NCI-H2196 (cell line): ENCODE data around the gene LRCH1.

Source experiments
- DNase-seq: peaks from one replicate; lab custom pipeline; 2025; ENCODE audit not compliant: unreplicated experiment; lab: John Stamatoyannopoulos, UW

Gene LRCH1

DNA sequence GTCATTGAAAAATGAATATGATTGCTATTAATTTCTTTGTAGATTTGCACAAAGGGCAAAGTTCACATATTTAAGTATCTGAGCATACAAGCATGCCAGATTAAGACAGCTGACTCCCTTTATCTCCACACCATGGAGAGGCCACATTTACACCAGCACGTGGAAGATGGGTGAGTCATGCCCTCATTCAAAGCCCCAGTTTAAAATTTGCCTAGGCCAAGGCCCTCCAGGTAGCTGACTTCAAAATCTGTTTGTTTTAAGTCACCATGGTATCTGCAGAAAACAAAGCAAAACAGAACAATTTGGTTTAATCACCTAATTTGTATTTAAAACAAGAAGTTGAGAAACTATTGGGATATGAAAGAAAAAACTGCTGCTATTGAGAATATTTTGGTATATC, 134.8 kb downstream of the LRCH1 start:
- no peak for DNase-seq

DNA sequence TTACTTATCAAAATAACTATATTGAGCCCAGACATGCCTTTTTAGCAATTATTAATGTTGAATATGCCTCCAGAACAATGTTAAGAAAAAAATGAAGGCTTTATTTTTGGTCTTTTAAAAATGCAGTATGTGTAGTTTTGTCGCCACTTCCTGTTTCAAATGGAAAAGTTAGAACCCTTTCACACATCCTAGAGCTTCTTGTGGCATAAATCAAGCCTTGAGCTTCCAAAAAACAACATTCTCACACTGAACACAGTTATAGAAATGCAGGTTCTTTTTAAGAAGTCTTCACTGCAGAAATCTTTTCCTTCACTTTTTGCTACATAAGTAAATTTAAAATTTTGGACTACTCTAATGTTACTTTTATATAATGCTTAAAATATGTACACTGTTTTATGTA, 135.3 kb downstream of the LRCH1 start:
- DNase-seq: no peak

DNA sequence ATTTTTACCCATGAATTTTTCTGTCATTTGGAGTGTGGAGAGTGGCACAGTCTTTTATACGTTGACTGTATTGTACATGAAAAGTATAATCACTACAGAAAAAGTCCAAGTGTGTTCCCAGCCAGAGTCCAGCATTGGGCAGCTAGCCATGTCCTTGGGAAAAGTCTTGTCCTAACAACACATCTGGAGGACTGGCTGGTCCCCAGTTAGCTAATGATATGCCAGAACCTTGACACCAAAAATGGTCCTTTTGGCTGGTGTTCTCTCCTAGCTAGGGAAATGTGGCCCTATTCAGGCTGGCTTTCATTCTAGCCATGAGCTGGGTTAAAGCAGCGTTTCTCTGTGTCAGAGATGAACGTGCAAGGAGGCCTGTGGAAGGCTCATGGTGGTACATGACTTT, 145.0 kb downstream of the LRCH1 start:
- DNase-seq: no peak

DNA sequence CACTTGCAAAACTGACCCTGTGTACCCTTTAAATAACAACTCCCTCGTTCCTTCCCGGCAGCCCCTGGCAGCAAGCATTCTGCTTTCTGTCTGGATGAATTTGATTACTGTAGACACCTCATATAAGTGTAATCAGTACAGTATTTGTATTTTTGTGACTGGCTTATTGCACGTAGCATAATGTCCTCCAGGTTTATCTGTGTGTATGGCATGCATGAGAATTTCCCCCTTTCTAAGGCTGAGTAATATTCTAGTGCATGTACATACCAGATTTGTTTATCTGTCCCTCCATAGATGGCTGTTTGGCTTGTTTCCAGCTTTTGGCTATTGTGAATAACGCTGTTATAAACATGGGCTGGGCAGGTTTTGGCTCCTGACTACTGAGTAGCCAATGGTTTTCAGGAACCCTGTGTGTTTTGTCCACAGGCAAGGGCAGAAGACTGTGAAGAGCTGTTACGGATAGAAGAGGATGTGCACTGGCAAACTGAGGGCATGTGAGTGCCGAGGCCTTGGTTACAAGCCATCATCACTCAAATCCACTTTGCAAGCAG, 146.0 kb downstream of the LRCH1 start:
- no peak for DNase-seq

DNA sequence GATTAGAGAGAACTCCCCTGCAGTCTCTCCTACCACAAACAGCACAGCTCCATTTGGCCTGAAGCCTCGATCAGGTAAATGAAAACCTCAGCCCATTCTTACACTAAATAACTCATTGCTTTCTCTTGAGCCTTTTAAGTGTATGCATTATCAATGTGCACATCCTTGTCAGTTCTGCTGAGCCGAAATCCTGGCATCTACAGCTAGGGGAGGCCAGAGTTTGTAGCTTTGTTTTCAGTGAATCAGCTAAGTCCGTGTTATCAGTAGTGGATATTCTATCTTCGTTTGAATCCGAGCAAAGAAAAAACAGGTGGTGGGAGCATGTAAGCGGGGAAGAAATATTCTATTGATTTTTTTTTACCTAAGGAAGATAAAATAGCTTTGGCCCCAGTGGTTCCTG, 159.6 kb downstream of the LRCH1 start:
- DNase-seq: no peak

DNA sequence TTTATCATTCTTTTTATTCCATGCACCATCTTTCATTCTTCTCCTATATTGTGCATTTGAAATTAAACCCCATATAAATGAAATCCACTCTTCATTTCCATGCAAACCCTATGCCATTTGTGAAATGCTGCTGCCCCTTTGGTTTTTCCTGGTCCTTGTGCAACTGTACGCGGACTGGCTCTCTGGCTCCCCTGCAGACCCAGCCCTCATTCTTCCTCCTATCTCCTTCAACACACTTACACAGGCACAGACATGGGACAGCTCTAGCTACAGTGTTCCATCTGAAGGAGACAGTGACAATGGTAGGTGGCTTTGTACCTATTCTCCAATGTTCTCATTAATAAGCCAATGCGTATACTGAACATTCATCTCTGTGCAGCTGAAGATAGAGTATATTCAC, 162.4 kb downstream of the LRCH1 start:
- no peak for DNase-seq

DNA sequence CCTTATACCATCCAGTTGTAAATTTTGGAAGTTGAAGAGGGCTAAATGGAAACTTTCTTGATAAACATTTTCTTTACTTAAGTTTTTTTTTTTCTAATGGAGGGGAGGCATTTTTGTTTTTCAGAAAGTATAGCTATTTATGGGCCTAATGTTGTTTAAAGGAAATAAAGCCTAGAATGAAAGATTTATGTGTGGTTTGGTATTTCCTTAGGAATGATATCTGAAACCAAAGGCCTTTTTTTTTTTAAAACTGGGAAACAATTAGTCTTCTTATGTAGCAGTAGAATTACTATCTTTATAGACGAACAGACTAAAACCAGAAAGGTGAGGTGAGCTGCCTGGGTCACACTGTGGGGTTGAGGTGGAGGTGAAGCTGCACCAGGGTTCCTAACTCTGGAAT, 163.9 kb downstream of the LRCH1 start:
- DNase-seq: no peak

DNA sequence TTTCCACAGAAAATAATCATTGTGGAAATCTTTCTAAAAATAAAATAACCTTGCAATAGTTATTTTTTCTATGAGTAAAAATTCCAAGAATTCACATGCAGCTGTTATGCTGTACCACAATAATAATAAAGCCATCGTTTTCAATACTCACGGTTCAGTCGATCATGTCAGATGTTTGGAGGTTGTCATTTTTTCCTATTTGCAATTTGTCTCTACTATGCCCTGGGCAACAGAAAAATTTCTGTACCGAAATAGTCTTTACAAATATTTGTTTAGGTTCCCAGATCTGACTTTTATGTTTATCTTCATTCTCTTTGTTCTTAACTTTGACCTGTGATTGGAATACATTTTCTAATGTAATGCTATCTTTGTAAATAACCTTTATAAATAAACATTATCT, 164.3 kb downstream of the LRCH1 start:
- no peak for DNase-seq

DNA sequence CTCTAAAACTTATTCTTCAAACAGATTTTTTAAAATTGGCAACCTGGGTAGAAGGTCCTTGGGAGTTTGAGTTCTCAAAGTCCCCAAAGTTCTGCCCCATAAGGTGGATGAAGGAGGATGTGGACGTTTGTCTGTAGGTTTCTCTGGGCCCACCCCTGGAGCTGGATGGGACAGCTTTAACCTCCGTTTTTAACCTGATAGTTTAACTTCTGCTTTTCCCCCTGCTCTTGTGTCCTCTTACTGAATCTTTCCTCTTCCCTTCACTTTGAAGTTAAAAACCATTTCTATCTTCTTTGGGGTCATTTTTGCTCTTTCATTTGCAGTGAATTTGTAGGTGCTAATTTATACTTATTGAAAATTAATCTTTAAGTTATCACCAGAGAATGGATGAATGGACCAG, 164.9 kb downstream of the LRCH1 start:
- DNase-seq: no peak

DNA sequence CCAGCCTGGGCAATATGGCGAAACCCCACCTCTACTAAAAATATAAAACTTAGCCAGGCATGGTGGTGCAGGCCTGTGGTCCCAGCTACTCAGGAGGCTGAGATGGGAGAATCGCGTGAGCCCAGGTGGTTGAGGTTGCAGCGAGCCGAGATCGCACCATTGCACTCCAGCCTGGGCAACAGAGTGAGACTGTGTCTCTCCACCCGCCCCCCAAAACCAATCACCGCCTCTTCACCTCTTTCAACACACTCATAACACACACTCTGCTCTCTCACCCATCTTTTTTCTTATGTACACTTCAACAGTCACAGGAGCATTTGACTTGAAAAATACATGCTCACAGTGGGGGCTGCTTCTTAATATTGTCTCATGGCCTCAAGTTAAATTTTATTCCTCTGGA, 167.2 kb downstream of the LRCH1 start:
- DNase-seq: no peak

DNA sequence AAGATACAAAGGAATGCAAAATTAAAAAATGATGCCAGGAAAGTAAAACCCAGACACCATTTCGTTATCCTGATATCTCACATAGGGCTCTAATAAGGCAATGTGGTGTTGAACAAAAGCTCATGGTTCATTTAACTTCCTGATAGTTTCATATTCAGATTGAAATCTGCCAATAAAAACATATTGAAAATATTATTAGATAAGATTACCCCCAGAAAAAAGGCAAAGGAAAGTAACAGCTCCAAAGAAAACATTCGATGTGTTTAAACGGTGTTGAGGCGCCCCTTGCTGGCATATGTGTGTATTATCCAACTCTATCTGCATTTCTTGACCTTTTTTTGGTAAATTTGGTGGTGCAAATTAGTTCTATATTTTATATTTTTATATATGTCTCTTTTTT, 168.1 kb downstream of the LRCH1 start:
- DNase-seq: peak; percentile 5

DNA sequence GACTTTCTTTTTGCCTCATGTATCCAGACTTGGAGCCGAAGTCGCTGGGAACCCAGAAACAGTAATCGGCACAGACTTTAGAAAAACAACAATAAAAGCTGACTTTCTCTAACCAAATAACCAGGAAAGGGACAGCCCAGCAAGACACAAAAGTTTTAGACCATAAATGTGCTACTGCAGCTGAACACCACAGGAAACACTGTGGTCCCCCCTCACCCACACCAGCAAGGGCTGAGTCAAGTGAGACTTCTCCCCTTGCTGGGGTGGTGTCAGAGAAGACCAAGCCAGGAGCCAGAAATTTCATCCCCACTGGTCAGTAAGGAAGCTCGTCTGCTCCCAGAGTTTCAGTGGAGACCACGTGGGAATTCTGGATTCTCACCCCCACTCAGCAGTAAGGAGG, 173.4 kb downstream of the LRCH1 start:
- DNase-seq: no peak

DNA sequence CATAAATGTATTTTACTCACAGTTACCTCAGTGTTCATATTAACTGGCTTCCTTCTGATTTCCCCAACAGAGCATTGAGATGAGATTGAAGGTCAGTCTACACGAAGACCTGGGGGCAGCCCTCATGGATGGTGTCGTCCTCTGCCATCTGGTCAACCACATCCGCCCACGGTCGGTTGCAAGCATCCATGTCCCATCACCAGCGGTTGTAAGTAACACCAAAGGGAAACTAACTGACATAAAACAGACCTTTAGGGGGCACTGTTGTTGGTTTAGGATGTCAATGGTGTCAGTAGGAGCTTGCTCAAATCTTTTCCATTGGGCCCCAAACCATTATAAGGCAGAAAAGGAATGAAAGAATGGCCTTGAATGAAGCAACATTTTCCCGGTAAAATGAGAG, 175.8 kb downstream of the LRCH1 start:
- no peak for DNase-seq

DNA sequence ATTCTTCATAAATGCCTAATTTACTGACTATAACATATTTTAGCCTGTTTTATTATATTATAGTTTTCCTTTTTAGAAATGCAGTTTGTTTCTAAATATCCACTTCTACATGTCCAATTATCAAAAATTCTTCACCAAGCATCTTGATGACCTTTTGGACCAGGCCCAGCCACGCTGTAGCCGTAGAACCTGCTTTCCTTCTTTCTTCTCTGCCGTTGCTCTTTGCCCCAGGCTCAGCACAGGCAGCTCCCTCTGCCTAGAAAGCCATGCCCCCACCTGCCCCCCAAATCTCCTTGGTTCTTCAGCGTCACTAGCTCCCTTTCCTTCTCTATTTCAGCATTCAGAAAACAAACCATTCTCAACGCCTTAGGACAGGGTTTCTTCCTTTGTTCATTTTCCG, 178.6 kb downstream of the LRCH1 start:
- no peak for DNase-seq

DNA sequence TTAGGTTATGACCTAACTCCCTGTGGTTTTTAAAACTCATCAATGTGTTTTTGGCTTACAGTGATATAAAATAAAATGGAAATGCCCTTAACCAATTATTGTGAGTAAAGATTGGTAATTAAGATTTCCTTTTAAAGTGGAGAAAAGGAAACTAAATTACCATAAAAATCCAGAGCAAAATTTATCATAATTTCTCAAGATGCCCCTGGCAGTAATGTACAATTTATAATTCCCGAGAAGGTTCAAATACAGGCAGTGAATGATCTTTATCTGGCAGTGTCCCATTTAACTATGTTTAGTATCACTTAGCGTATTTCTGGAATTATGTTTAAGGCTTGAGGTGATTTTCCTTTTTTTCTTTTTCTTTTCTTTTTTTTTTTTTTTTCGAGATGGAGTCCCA, 182.5 kb downstream of the LRCH1 start:
- no peak for DNase-seq

DNA sequence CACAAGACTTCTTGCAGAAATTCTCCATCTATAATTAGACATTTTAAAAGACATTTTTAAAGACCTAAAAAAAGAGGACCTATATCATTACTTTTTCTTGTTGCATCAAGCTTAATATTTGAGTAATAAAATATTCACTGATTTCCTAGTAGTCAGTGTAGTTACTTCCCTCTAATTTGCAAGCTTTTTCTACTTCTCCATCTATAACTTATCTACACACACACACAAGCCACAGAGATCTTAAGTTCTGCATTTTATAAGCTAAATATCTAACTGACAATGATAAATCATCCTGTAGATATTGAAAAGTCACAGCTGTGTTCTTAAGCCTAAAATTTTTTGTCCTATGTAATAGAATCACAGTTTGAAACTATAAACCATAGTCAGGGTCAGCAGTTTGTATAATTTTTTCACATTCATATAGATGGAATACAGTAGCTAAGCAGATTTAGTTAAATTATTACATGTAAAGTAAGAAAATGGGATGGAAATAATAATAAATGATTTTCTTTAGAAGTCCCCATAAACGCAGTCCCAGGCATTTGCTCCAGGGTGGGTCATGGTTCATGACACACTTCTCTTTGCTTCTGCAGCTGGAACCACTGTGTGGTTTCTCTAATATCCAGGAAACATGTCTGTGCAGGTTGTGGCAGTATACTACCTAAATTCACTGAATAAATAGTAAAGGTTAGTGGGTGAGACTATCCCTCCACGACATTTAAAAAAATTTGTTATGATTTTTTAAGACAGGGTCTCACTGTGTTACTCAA, 183.8 kb downstream of the LRCH1 start:
- no peak for DNase-seq

DNA sequence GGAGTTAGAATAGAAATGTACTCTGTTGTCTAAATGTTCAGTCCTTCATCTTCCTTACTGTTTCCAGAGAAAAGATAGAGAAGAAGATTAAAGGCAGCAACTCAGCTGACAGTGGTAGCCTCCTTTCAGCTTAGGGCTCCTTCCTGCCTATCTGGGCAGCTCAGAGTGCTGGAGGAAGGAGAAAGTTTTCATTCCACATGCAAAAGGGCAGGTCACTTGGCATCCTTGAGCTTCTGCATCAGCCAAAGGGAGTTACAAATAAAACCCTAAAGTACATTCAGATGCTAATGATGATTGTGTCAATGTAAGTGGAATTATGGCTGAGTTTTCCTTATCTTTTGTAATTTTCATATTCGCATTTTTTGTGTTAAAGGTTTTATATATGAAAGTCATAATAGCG, 185.1 kb downstream of the LRCH1 start:
- no peak for DNase-seq

DNA sequence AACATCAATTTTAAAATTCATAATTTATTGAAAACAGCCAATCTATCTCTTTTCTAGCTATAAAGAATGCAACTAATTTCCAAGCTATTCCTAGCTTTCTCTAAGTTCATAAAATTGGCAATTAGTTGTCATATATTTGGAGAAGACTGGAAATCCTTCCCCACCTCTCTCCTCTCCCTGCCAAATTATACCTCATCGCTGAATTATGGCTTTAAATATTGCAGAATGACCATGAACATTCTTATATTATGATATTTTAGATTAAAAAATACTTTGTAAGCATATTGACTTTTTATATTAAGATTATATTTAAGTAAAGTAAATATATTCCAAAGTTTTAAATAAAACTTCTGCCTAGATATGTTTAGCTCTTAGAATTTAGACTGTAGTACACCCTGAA, 185.8 kb downstream of the LRCH1 start:
- no peak for DNase-seq

DNA sequence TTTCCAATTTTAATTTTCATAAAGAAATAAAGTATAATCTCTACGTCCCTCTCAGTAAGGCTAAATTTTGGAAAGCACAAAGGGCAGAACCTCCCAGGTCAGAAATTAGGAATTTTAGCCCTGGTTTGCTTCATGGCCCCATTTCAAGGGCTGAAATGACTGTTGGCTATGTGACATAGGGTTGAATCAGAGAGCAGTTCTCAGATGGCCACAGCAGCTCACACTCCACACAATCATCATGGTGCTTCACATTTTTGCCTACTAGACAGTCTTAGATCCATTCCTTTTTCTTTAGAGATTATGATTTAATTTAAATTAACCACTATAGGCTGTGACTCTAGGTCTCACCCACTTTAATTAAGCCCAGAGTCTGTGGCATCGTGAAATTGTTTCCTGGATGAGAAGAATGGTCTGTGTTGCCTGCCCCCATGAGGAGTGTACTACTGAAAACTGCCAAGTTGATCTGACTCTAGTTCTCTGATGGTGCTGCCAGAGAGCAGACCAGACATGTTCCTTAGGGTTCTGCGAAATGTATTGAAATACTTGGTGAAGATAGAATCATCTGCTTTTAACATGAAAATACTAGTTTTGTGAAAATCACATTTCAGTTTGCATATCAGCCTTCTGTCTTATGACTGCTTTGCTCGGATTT, 186.6 kb downstream of the LRCH1 start:
- no peak for DNase-seq

DNA sequence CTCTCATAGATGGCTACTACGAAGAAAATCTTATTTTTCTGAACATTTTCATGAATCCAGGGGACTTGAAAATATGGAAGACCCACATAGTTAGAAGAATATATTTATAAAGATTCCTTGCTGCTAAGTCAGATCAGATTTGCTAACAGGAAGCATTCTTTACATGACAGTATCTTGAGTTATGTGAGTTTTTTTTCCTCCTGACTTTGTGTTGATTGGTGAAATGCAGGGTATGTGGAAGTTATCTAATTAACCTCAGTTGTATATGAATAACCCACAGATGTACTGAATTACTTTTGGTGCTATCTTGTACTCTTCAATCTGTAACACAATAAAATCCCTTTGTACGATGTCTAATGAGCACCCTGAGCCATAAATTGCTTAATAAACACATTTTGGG, 190.2 kb downstream of the LRCH1 start:
- DNase-seq: no peak

DNA sequence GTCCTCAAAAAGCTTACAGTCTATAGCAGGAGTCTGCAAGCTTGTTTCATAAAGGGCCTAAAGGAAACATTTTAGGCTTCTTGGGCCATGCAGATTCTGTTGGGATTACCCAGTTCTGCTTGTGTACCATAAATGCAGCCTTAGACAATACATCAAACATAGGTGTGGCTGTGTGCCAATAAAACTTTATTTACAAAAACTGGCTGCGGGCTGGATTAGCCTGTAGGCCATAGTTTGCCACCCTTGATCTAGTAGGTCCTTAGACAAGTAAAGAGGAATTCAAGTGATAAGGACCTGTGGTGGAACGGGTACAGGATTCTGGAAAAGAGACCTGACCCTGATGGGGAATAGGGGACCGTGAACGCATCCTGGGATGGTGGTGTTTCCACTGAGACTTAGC, 192.1 kb downstream of the LRCH1 start:
- no peak for DNase-seq

DNA sequence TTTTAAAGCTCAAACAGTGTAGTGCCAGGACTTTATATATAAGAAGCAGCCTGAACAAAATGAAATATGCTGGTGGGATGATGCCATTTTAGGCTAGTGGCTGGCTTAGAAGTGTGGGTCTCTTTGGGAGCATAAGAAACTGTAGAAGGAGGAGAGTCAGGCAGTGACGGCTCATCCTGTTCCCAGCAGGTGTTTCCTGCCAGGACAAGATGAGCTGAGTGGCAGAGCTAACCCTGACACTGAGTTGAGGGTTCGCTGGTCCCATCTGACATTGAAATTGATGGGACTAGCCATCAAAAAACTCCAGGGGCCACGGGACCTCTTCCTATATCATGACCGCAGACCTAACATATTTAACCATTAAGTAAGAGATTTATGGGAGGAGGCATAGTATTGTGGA, 192.7 kb downstream of the LRCH1 start:
- DNase-seq: no peak
